Measurements from ENCODE around the gene SPRR5. TPM values are rescaled to one million over a fixed set of nuclear protein-coding genes. Genes with fewer than 3 reads are reported as not detected.

Gene SPRR5
- total RNA-seq, 1 experiment from 2014 or later = not detected

DNA sequence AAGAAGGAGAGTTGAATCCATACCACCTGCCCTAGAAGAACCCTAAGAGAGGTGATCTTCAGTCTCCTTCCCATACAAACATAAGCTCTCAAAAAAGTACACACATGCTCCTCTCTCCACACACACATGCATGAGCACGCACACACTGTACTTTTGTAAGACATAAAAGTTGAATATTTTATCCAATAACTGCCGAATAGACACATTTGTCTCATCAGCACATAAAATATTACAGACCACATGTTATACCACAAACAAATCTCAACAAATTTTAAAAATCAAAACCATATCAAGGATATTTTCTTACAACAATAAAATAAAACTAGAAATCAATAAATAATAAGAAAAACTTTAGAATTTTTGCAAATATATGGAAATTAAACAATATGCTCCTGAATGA, 39.6 kb downstream of the SPRR5 start:
- Mint-ChIP-seq H3K4me3 (ENCODE audit: unreplicated experiment) (no peak overlapping the region), H3K27me3 (ENCODE audit: insufficient read depth, unreplicated experiment) (peaks cover 21% of the 10 kb centered on the region), H3K36me3 (ENCODE audit: insufficient read depth, unreplicated experiment) (no peaks in the 10 kb centered on the region), H3K9me3 (ENCODE audit: unreplicated experiment) (no peaks in the 10 kb centered on the region), H3K4me1 (ENCODE audit: low read depth, unreplicated experiment) (no peaks in the 10 kb centered on the region), H3K27ac (ENCODE audit: unreplicated experiment) (no peak overlapping the region)
- no peak overlapping the region for H3K4me3 ChIP-seq (ENCODE audit: low read depth, low read length)
- peaks cover 2% of the 10 kb centered on the region; the same call in 1 of the 2 replicates for H3K27me3 ChIP-seq (replicated peaks; ENCODE audit: control insufficient read depth, insufficient read depth, low read length)
- TF ChIP-seq, protein P1, sequence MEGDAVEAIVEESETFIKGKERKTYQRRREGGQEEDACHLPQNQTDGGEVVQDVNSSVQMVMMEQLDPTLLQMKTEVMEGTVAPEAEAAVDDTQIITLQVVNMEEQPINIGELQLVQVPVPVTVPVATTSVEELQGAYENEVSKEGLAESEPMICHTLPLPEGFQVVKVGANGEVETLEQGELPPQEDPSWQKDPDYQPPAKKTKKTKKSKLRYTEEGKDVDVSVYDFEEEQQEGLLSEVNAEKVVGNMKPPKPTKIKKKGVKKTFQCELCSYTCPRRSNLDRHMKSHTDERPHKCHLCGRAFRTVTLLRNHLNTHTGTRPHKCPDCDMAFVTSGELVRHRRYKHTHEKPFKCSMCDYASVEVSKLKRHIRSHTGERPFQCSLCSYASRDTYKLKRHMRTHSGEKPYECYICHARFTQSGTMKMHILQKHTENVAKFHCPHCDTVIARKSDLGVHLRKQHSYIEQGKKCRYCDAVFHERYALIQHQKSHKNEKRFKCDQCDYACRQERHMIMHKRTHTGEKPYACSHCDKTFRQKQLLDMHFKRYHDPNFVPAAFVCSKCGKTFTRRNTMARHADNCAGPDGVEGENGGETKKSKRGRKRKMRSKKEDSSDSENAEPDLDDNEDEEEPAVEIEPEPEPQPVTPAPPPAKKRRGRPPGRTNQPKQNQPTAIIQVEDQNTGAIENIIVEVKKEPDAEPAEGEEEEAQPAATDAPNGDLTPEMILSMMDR (IDR thresholded peaks at IDR 0.05; ENCODE audit: insufficient read depth in 1 of 2, low read depth in 1 of 2, low read length in 1 of 2, severe bottlenecking in 1 of 2, unreplicated experiment in 1 of 2) = no peak
- H3K9me3 ChIP-seq = peaks cover 5% of the 10 kb centered on the region; the same call in 1 of the 2 replicates
- no peaks in the 10 kb centered on the region for H3K36me3 ChIP-seq (ENCODE audit: control insufficient read depth, insufficient read depth, low read length)
- intact Hi-C loops (cut with micrococcal nuclease; ENCODE audit: unreplicated experiment) = no loop called here
- no TSS peak for BruUV-seq (replicated peaks)
- no peak for DNase-seq
- ChIA-PET CTCF (no interaction called here), POLR2A (no interaction called here)
- no peaks in the 10 kb centered on the region for H3K4me1 ChIP-seq

DNA sequence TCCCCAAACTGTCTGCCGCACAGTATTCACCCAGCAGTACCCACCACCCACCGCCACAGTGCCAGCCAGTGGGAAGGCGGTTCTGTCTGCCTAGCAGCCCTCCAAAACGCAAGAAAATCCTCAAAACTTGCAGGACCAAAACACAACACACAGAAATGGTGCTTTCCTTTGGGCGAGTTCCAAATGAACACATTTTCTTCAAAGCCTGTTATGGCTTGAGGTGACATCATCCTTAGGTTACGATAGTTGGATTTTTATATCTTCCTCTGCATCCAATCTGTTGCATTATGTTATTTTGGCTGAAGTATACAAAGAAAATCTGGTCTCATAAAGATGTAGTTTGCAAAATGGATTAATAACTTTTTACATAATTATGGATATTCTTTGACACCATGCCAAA, 46.2 kb downstream of the SPRR5 start:
- no peaks in the 10 kb centered on the region for H3K36me3 ChIP-seq (ENCODE audit: control insufficient read depth, insufficient read depth, low read length)
- ChIA-PET CTCF (no interaction called here), POLR2A (no interaction called here)
- H3K9me3 ChIP-seq = peaks cover 2% of the 10 kb centered on the region; the same call in 1 of the 2 replicates
- BruUV-seq (replicated peaks) = no TSS peak
- Mint-ChIP-seq H3K4me3 (ENCODE audit: unreplicated experiment) (no peak overlapping the region), H3K4me1 (ENCODE audit: low read depth, unreplicated experiment) (no peaks in the 10 kb centered on the region), H3K36me3 (ENCODE audit: insufficient read depth, unreplicated experiment) (no peaks in the 10 kb centered on the region), H3K9me3 (ENCODE audit: unreplicated experiment) (peaks cover 9% of the 10 kb centered on the region), H3K27me3 (ENCODE audit: insufficient read depth, unreplicated experiment) (peaks cover 6% of the 10 kb centered on the region), H3K27ac (ENCODE audit: unreplicated experiment) (no peak overlapping the region)
- no peak overlapping the region for H3K4me3 ChIP-seq (ENCODE audit: low read depth, low read length)
- H3K4me1 ChIP-seq = no peaks in the 10 kb centered on the region
- intact Hi-C loops (cut with micrococcal nuclease; ENCODE audit: unreplicated experiment) = no loop called here
- no peaks in the 10 kb centered on the region for H3K27me3 ChIP-seq (replicated peaks; ENCODE audit: control insufficient read depth, insufficient read depth, low read length)
- DNase-seq = no peak
- TF ChIP-seq, protein P1 (IDR thresholded peaks at IDR 0.05; ENCODE audit: insufficient read depth in 1 of 2, low read depth in 1 of 2, low read length in 1 of 2, severe bottlenecking in 1 of 2, unreplicated experiment in 1 of 2) = no peak

DNA sequence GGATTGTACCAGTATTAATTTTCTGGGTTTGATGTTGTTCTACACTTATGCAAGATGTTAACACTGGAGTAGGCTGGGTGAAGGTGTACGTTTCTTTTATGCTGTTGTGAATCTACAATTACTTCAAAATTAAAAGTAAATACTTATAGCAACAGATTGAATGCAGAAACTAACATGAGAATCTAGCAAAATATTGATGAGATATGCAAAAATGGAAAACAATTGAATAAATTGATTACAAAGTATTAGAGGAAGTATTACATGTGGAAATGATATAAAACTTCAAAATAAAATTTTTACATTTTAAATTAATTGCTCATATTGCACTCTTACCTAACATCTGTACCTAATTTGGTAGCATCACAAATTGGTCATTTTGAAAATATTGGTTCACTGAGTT, 48.8 kb downstream of the SPRR5 start:
- CTCF ChIA-PET = no interaction called here
- intact Hi-C loops (cut with micrococcal nuclease; ENCODE audit: unreplicated experiment) = no loop called here
- TF ChIP-seq, protein P1 (IDR thresholded peaks at IDR 0.05; ENCODE audit: insufficient read depth in 1 of 2, low read depth in 1 of 2, low read length in 1 of 2, severe bottlenecking in 1 of 2, unreplicated experiment in 1 of 2) = no peak

More for the DNA sequence above, 48.8 kb downstream of the SPRR5 start:
- Histone ChIP-seq H3K27me3 (replicated peaks; ENCODE audit: control insufficient read depth, insufficient read depth, low read length) (no peaks in the 10 kb centered on the region; the same call in 1 of the 2 replicates), H3K4me1 (no peaks in the 10 kb centered on the region), H3K36me3 (ENCODE audit: control insufficient read depth, insufficient read depth, low read length) (no peaks in the 10 kb centered on the region), H3K9me3 (no peaks in the 10 kb centered on the region), H3K4me3 (ENCODE audit: low read depth, low read length) (no peak overlapping the region)
- peaks cover 6% of the 10 kb centered on the region for H3K27me3 Mint-ChIP-seq (ENCODE audit: insufficient read depth, unreplicated experiment)
- H3K4me3 Mint-ChIP-seq (ENCODE audit: unreplicated experiment) = no peak overlapping the region
- POLR2A ChIA-PET = no interaction called here
- H3K9me3 Mint-ChIP-seq (ENCODE audit: unreplicated experiment) = peaks cover 17% of the 10 kb centered on the region
- no peak for DNase-seq
- H3K27ac Mint-ChIP-seq (ENCODE audit: unreplicated experiment) = no peak overlapping the region
- BruUV-seq (replicated peaks) = no TSS peak
- H3K36me3 Mint-ChIP-seq (ENCODE audit: insufficient read depth, unreplicated experiment) = no peaks in the 10 kb centered on the region
- peaks cover 5% of the 10 kb centered on the region for H3K4me1 Mint-ChIP-seq (ENCODE audit: low read depth, unreplicated experiment)

All from Caco-2 (cell line).